BJ (cell line): ENCODE results near the gene FHOD1. TPM values are rescaled to one million over a fixed set of nuclear protein-coding genes. Genes with fewer than 3 reads are reported as not detected.

Experiments used
- CTCF ChIA-PET: fragments of 350-600 bp; formaldehyde crosslinking; extraction: SDS; loops from one replicate; lab custom pipeline; 2021; ENCODE audit warnings: antibody characterized with exemption, inconsistent platforms; lab: Yijun Ruan, JAX
- POLR2A ChIA-PET: fragments of 300-600 bp; sonication (Branson Sonifier 250); formaldehyde crosslinking; extraction: SDS; loops from one replicate; lab custom pipeline; 2021; ENCODE audit warnings: antibody characterized with exemption; lab: Charles Lee
- DNase-seq: peaks from one replicate; pipeline ENCODE4 v3.0.0-alpha.2; 2011; ENCODE audit warnings: low read depth
- H3K27me3 ChIP-seq: 2 replicates; pipeline ENCODE4 v1.6.0; 2011; ENCODE audit warnings: low read length; ENCODE audit not compliant: control insufficient read depth, insufficient read depth
- H3K36me3 ChIP-seq: 2 replicates; pipeline ENCODE4 v1.5.1; 2011; ENCODE audit warnings: low read length; ENCODE audit not compliant: control insufficient read depth, insufficient read depth
- H3K4me3 ChIP-seq: 2 replicates; pipeline ENCODE4 v1.5.1; 2011; ENCODE audit warnings: low read depth, mild to moderate bottlenecking, control low read depth, low read length
- polyA plus RNA-seq: library from polyadenylated mRNA; depleted of rRNA; stranded (reverse); fragments of >200 nt; gene quantifications from 2 replicates; pipeline ENCODE4 v1.2.3, GENCODE V29; 2011
- TF ChIP-seq, protein P1 (sequence below): IDR thresholded peaks from 2 replicates; pipeline ENCODE4 v1.5.1; 2011; ENCODE audit warnings: low read depth, mild to moderate bottlenecking, control low read depth, inconsistent platforms, low read length, moderate library complexity; ENCODE audit not compliant: insufficient read depth

The FHOD1 gene
- polyA plus RNA-seq, 1 experiment, result 23.0 TPM

GRCh38 chr16:67277294-67277998, 30.2 kb upstream of the FHOD1 start:
- H3K4me3 ChIP-seq, result no peak overlapping the region
- CTCF ChIA-PET, result interaction anchor here (1.2 to 3.5 kb wide), 5 partner anchors 11 to 62 kb away, joined by 4 to 18 read pairs (median 5); partner anchors contain the start of genes KCTD19 and LRRC36
- TF ChIP-seq, protein P1, sequence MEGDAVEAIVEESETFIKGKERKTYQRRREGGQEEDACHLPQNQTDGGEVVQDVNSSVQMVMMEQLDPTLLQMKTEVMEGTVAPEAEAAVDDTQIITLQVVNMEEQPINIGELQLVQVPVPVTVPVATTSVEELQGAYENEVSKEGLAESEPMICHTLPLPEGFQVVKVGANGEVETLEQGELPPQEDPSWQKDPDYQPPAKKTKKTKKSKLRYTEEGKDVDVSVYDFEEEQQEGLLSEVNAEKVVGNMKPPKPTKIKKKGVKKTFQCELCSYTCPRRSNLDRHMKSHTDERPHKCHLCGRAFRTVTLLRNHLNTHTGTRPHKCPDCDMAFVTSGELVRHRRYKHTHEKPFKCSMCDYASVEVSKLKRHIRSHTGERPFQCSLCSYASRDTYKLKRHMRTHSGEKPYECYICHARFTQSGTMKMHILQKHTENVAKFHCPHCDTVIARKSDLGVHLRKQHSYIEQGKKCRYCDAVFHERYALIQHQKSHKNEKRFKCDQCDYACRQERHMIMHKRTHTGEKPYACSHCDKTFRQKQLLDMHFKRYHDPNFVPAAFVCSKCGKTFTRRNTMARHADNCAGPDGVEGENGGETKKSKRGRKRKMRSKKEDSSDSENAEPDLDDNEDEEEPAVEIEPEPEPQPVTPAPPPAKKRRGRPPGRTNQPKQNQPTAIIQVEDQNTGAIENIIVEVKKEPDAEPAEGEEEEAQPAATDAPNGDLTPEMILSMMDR, result no peak

GRCh38 chr16:67275321-67275720, 28.0 kb upstream of the FHOD1 start:
- TF ChIP-seq, protein P1, result no peak
- no peak for DNase-seq
- Histone ChIP-seq H3K36me3 (no peaks in the 10 kb centered on the region; the same call in 1 of the 2 replicates), H3K4me3 (no peak overlapping the region), H3K27me3 (no peaks in the 10 kb centered on the region)
- ChIA-PET POLR2A (no interaction called here), CTCF (interaction anchor here (0.7 kb wide), 1 partner anchor 141 kb away, joined by 3 read pairs; no protein-coding TSS in a partner anchor)

More at GRCh38 chr16:67277294-67277998, 30.2 kb upstream of the FHOD1 start:
- Histone ChIP-seq H3K27me3 (no peaks in the 10 kb centered on the region), H3K36me3 (no peaks in the 10 kb centered on the region; the same call in 1 of the 2 replicates)
- POLR2A ChIA-PET, result interaction anchor here (0.7 kb wide), 1 partner anchor 8 kb away, joined by 3 read pairs; no protein-coding TSS in a partner anchor
- DNase-seq, result peak; percentile 95

GRCh38 chr16:67271446-67271845, 24.2 kb upstream of the FHOD1 start:
- ChIA-PET POLR2A (no interaction called here), CTCF (interaction anchor here (1.6 to 2.7 kb wide), 2 partner anchors 13 to 68 kb away, joined by 6 to 9 read pairs; no protein-coding TSS in a partner anchor)
- H3K36me3 ChIP-seq, result no peaks in the 10 kb centered on the region; the same call in 1 of the 2 replicates
- TF ChIP-seq, protein P1, result no peak
- no peaks in the 10 kb centered on the region for H3K27me3 ChIP-seq
- DNase-seq, result no peak
- H3K4me3 ChIP-seq, result no peak overlapping the region

GRCh38 chr16:67270931-67271338, 23.7 kb upstream of the FHOD1 start:
- Histone ChIP-seq H3K36me3 (no peaks in the 10 kb centered on the region; the same call in 1 of the 2 replicates), H3K27me3 (no peaks in the 10 kb centered on the region), H3K4me3 (no peak overlapping the region)
- ChIA-PET POLR2A (no interaction called here), CTCF (interaction anchor here (1.6 to 2.7 kb wide), 3 partner anchors 10 to 68 kb away, joined by 6 to 10 read pairs (median 9); no protein-coding TSS in a partner anchor)
- DNase-seq, result no peak
- TF ChIP-seq, protein P1, result no peak

DNA sequence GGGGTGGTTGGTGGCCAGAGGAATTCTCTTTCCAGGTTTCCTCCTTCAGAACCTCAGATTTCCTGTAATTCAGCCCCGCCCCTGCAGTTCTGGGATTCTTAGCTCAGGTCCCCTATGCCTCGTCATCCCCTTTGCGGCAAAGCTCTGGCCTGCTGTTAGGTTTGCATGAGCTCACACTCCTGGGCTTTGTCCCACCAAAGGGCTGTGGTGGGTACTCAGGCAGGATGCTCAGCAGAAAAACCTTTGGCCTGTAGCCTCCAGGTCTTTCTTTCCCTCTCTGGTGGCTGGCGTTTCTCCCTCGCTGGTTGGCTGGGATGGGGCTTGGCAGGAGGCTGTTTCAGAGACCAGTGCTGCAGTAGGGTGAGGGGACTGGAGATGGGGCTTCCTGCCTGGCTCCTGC, 22.5 kb upstream of the FHOD1 start:
- no peaks in the 10 kb centered on the region for H3K27me3 ChIP-seq
- H3K4me3 ChIP-seq, result no peak overlapping the region
- CTCF ChIA-PET, result interaction anchor here (0.6 to 2.7 kb wide), 5 partner anchors 9 to 69 kb away, joined by 3 to 10 read pairs (median 6); no protein-coding TSS in a partner anchor
- no peaks in the 10 kb centered on the region; the same call in 1 of the 2 replicates for H3K36me3 ChIP-seq
- POLR2A ChIA-PET, result no interaction called here
- TF ChIP-seq, protein P1, result no peak
- DNase-seq, result no peak
